K562 (cell line): ENCODE data around the gene KCNJ10.

Experiments used
- ATF1 ChIP-seq, 2 experiments: fragments of 450-650 bp in 1 of 2; IDR thresholded peaks; 2 replicates each; pipeline ENCODE4 v1.6.1; 2016; ENCODE audit warnings: missing compliant biosample characterization in 1 of 2, missing genetic modification characterization in 1 of 2
- CHD4 ChIP-seq: fragments of 200-600 bp; sonication (generic); IDR thresholded peaks from 3 replicates; pipeline ENCODE4 v1.6.1; 2012; ENCODE audit warnings: low read depth, mild to moderate bottlenecking, mixed read lengths, low read length, inconsistent platforms; ENCODE audit not compliant: insufficient read depth, insufficient replicate concordance, poor library complexity, severe bottlenecking
- ELF4 ChIP-seq: fragments of 450-650 bp; formaldehyde crosslinking; IDR thresholded peaks from 2 replicates; pipeline ENCODE4 v1.4.0; 2022; ENCODE audit warnings: missing genetic modification characterization
- EZH2 ChIP-seq: IDR thresholded peaks from 2 replicates; pipeline ENCODE4 v1.6.1; 2012; ENCODE audit warnings: low read depth, mild to moderate bottlenecking, inconsistent platforms, low read length, borderline replicate concordance
- TF ChIP-seq, protein P1 (sequence below): sonication (generic); formaldehyde crosslinking; IDR thresholded peaks from 2 replicates; pipeline ENCODE4 v1.8.1; 2022; ENCODE audit warnings: missing genetic modification reagents
- TF ChIP-seq, protein P2 (sequence below): sonication (generic); formaldehyde crosslinking; IDR thresholded peaks from 2 replicates; pipeline ENCODE4 v1.8.0; 2023; ENCODE audit warnings: missing genetic modification reagents, mild to moderate bottlenecking, borderline replicate concordance

DNA sequence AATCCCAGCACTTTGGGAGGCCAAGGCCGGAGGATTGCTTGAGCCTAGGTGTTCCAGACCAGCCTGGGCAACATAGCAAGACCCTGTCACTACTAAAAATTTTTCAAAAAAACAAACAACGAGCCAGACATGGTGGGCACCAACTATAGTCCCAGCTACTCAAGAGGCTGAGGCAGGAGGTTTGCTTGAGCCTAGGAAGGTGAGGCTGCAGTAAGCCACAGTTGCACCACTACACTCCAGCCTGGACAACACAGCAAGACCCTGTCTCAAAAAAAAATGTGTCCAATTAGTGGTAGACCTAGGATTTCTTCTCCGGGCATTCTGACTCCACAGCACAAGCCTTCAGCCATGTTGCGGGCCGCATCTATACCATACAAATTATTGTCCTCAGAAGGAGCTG, 35.2 kb upstream of the KCNJ10 start:
- no peak for TF ChIP-seq CHD4
- TF ChIP-seq, protein P1, sequence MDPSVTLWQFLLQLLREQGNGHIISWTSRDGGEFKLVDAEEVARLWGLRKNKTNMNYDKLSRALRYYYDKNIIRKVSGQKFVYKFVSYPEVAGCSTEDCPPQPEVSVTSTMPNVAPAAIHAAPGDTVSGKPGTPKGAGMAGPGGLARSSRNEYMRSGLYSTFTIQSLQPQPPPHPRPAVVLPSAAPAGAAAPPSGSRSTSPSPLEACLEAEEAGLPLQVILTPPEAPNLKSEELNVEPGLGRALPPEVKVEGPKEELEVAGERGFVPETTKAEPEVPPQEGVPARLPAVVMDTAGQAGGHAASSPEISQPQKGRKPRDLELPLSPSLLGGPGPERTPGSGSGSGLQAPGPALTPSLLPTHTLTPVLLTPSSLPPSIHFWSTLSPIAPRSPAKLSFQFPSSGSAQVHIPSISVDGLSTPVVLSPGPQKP (CRISPR knock-in tag), result no peak
- TF ChIP-seq ATF1 (CRISPR knock-in tag; IDR thresholded peaks at IDR 0.05), result no peak
- no peak for TF ChIP-seq ATF1 (tag; IDR thresholded peaks at IDR 0.05)
- no peak for TF ChIP-seq ELF4
- TF ChIP-seq, protein P2, sequence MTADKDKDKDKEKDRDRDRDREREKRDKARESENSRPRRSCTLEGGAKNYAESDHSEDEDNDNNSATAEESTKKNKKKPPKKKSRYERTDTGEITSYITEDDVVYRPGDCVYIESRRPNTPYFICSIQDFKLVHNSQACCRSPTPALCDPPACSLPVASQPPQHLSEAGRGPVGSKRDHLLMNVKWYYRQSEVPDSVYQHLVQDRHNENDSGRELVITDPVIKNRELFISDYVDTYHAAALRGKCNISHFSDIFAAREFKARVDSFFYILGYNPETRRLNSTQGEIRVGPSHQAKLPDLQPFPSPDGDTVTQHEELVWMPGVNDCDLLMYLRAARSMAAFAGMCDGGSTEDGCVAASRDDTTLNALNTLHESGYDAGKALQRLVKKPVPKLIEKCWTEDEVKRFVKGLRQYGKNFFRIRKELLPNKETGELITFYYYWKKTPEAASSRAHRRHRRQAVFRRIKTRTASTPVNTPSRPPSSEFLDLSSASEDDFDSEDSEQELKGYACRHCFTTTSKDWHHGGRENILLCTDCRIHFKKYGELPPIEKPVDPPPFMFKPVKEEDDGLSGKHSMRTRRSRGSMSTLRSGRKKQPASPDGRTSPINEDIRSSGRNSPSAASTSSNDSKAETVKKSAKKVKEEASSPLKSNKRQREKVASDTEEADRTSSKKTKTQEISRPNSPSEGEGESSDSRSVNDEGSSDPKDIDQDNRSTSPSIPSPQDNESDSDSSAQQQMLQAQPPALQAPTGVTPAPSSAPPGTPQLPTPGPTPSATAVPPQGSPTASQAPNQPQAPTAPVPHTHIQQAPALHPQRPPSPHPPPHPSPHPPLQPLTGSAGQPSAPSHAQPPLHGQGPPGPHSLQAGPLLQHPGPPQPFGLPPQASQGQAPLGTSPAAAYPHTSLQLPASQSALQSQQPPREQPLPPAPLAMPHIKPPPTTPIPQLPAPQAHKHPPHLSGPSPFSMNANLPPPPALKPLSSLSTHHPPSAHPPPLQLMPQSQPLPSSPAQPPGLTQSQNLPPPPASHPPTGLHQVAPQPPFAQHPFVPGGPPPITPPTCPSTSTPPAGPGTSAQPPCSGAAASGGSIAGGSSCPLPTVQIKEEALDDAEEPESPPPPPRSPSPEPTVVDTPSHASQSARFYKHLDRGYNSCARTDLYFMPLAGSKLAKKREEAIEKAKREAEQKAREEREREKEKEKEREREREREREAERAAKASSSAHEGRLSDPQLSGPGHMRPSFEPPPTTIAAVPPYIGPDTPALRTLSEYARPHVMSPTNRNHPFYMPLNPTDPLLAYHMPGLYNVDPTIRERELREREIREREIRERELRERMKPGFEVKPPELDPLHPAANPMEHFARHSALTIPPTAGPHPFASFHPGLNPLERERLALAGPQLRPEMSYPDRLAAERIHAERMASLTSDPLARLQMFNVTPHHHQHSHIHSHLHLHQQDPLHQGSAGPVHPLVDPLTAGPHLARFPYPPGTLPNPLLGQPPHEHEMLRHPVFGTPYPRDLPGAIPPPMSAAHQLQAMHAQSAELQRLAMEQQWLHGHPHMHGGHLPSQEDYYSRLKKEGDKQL (CRISPR knock-in tag), result no peak
- TF ChIP-seq EZH2, result no peak
